HEK293 (cell line): Measurements from ENCODE around the gene MCAT.

Experiments used
- CTCF ChIP-seq: fragments of 450-650 bp; formaldehyde crosslinking; IDR thresholded peaks from 2 replicates; pipeline ENCODE4 v1.5.1; 2016; ENCODE audit warnings: missing biosample characterization, missing genetic modification characterization
- ELK4 ChIP-seq: IDR thresholded peaks from 2 replicates; pipeline ENCODE4 v1.6.1; 2011; ENCODE audit warnings: mild to moderate bottlenecking, low read depth, low read length, borderline replicate concordance
- KLF9 ChIP-seq: fragments of 450-650 bp; formaldehyde crosslinking; IDR thresholded peaks from 2 replicates; pipeline ENCODE4 v1.5.1; 2016; ENCODE audit warnings: missing biosample characterization, missing genetic modification characterization, low read depth
- MEIS1 ChIP-seq: sonication (generic); formaldehyde crosslinking; IDR thresholded peaks from 2 replicates; pipeline ENCODE4 v1.8.1; 2022; ENCODE audit warnings: missing genetic modification reagents, mild to moderate bottlenecking, borderline replicate concordance
- PRDM4 ChIP-seq: fragments of 450-650 bp; formaldehyde crosslinking; IDR thresholded peaks from 2 replicates; pipeline ENCODE4 v1.5.1; 2017; ENCODE audit warnings: missing biosample characterization, missing genetic modification characterization
- REST ChIP-seq: fragments of 450-650 bp; formaldehyde crosslinking; IDR thresholded peaks from 2 replicates; pipeline ENCODE4 v1.5.1; 2016; ENCODE audit warnings: missing biosample characterization, missing genetic modification characterization
- ZFP69B ChIP-seq: fragments of 450-650 bp; formaldehyde crosslinking; IDR thresholded peaks from 2 replicates; pipeline ENCODE4 v1.5.1; 2016; ENCODE audit warnings: missing biosample characterization, missing genetic modification characterization
- ZNF19 ChIP-seq: fragments of 450-650 bp; formaldehyde crosslinking; IDR thresholded peaks from 2 replicates; pipeline ENCODE4; 2016; ENCODE audit warnings: missing biosample characterization, missing genetic modification characterization, low read depth
- ZNF354C ChIP-seq: fragments of 450-650 bp; formaldehyde crosslinking; IDR thresholded peaks from 2 replicates; pipeline ENCODE4 v1.5.1; 2016; ENCODE audit warnings: missing biosample characterization, missing genetic modification characterization, low read depth, borderline replicate concordance
- ZNF362 ChIP-seq: fragments of 450-650 bp; formaldehyde crosslinking; IDR thresholded peaks from 2 replicates; pipeline ENCODE4 v1.5.1; 2016; ENCODE audit warnings: missing biosample characterization, missing genetic modification characterization
- ZNF518A ChIP-seq: fragments of 450-650 bp; formaldehyde crosslinking; conservative IDR thresholded peaks from 2 replicates; pipeline ENCODE4 v1.5.1; 2016; ENCODE audit warnings: low read depth, missing biosample characterization, missing genetic modification characterization
- ZNF530 ChIP-seq: fragments of 450-650 bp; formaldehyde crosslinking; IDR thresholded peaks from 2 replicates; pipeline ENCODE4 v1.5.1; 2016; ENCODE audit warnings: low read depth, missing biosample characterization, missing genetic modification characterization
- ZNF561 ChIP-seq: fragments of 450-650 bp; IDR thresholded peaks from 2 replicates; pipeline ENCODE4 v1.5.1; 2018; ENCODE audit warnings: missing biosample characterization, missing genetic modification characterization, borderline replicate concordance
- ZSCAN30 ChIP-seq: fragments of 450-650 bp; IDR thresholded peaks from 2 replicates; pipeline ENCODE4 v1.5.1; 2018; ENCODE audit warnings: missing biosample characterization, mild to moderate bottlenecking, missing genetic modification characterization, moderate library complexity

GRCh38 chr22:43186272-43187170 lies 43.3 kb upstream of the MCAT start, which contains the start of gene TTLL12:
- TF ChIP-seq CTCF: no peak
- no peak for TF ChIP-seq ZNF362 (tag by site-specific recombination)
- TF ChIP-seq ELK4: no peak
- peak; percentile 52; the same call in 1 of the 2 replicates for TF ChIP-seq ZSCAN30 (tag by site-specific recombination)
- no peak for TF ChIP-seq ZNF530 (tag by site-specific recombination)
- TF ChIP-seq ZNF561 (tag by site-specific recombination): no peak; the same call in 1 of the 2 replicates
- TF ChIP-seq ZNF354C (tag by site-specific recombination): no peak
- TF ChIP-seq ZNF19: no peak
- TF ChIP-seq ZNF518A (tag by site-specific recombination): no peak
- TF ChIP-seq MEIS1: no peak
- TF ChIP-seq PRDM4: no peak
- no peak for TF ChIP-seq REST
- TF ChIP-seq ZFP69B (tag by site-specific recombination): no peak
- TF ChIP-seq KLF9 (tag by site-specific recombination): no peak
